ENCODE data around the gene NONO.
"Not testable (repeated sequence)": the region's sequence is repeated elsewhere in the genome, so short reads cannot be mapped to it uniquely, and the experiment has no call there.

Gene NONO

DNA sequence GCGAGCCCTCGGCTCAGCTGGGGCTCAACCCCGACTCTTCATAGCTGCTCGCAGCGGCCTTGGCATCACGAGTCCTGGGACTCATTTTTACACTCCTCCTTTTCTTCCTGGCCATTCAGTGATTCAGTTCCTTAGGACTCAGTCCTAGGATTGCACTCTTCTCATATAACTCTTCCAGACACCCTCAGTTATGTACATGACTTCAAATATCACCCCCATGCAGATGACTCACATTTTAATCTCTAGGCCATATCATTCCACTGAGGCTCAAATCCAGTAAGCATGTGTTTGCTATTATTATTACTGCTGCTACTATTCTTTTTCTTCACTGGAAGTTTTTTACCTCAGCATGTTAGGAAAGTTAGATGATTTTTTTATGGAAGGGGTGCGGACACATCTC, 32.5 kb downstream of the NONO start:
- TF ChIP-seq, protein P1, sequence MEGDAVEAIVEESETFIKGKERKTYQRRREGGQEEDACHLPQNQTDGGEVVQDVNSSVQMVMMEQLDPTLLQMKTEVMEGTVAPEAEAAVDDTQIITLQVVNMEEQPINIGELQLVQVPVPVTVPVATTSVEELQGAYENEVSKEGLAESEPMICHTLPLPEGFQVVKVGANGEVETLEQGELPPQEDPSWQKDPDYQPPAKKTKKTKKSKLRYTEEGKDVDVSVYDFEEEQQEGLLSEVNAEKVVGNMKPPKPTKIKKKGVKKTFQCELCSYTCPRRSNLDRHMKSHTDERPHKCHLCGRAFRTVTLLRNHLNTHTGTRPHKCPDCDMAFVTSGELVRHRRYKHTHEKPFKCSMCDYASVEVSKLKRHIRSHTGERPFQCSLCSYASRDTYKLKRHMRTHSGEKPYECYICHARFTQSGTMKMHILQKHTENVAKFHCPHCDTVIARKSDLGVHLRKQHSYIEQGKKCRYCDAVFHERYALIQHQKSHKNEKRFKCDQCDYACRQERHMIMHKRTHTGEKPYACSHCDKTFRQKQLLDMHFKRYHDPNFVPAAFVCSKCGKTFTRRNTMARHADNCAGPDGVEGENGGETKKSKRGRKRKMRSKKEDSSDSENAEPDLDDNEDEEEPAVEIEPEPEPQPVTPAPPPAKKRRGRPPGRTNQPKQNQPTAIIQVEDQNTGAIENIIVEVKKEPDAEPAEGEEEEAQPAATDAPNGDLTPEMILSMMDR (IDR thresholded peaks at IDR 0.05) = no peak
- TF ChIP-seq ZFX (IDR thresholded peaks at IDR 0.05; ENCODE audit: borderline replicate concordance) = no peak
- no peak overlapping the region for H3K27ac ChIP-seq

DNA sequence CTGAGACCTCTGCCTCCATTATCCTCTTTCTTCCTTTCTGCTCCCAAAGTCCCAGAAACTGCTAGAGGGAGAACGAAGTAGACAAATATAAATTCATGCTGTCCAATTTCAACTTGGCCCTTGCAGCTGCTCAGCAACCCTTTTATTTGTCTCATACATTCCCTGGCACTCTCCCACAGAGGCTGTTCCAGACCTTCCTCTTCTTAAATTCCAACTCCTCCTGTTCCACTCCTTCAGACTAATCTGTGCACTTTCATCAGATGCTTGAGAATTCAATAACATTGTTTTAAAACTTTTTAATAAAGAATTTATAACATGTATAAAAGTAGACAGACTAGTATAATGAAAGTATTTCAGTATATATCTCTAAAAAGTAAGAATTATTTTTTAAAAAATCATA, 33.5 kb downstream of the NONO start:
- not testable (repeated sequence) for H3K27ac ChIP-seq

DNA sequence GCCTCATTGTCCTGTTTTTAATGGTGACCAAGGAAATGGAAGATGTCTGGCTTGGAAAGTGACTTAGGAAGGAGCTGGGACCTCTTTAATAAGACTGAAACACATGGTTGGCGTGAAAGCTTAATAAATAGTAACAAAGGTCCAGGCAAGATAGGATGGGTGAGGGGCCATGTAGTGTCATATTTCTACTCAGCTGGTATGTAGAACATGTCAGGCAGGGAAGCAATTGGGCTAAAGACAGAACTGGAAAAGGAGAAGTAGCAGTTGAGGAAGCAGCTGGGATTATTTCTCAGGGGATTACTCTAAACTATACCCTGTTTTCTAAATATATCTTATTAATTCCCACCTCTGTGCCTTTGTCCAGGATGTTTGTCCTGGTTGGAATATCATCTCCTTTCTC, 36.7 kb downstream of the NONO start:
- no peak overlapping the region for H3K27ac ChIP-seq
- no peak for TF ChIP-seq ZFX (IDR thresholded peaks at IDR 0.05; ENCODE audit: borderline replicate concordance)
- TF ChIP-seq, protein P1 (IDR thresholded peaks at IDR 0.05) = no peak

DNA sequence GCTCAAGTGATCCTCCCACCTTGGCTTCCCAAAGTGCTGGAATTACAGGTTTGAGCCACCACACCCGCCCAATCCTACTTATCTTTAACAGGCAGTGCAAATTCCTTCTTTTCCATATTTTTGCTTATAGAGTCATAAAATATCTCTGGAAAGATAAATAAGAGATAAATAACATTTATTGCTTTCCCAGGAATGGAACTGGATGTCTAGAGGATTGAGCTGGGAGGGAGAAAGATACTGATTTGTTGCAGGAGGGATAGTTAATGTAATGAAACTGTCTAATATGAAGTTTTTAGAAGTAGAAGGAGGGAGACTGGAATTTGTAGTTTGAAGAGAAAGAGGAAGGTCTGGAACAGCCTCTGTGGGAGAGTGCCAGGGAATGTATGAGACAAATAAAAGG, 38.3 kb downstream of the NONO start:
- TF ChIP-seq, protein P1 (IDR thresholded peaks at IDR 0.05) = no peak
- TF ChIP-seq ZFX (IDR thresholded peaks at IDR 0.05; ENCODE audit: borderline replicate concordance) = no peak

DNA sequence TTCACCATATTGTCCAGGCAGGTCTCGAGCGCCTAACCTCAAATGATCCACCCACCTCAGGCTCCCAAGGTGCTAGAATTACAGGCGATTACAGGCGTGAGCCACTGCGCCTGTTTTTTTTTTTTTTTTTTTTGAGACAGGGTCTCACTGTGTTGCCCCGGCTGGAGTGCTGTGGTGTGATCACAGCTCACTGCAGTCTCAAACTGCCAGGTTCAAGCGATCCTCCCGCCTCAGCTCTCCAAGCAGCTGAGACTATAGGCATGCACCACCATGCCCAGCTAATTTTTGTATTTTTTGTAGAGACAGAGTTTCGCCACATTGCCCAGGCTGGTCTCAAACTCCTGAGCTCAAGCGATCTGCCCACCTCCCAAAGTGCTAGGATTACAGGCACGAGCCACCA, 41.0 kb downstream of the NONO start:
- not testable (repeated sequence) for H3K27ac ChIP-seq

More for the DNA sequence above, 38.3 kb downstream of the NONO start:
- no peak overlapping the region for H3K27ac ChIP-seq

DNA sequence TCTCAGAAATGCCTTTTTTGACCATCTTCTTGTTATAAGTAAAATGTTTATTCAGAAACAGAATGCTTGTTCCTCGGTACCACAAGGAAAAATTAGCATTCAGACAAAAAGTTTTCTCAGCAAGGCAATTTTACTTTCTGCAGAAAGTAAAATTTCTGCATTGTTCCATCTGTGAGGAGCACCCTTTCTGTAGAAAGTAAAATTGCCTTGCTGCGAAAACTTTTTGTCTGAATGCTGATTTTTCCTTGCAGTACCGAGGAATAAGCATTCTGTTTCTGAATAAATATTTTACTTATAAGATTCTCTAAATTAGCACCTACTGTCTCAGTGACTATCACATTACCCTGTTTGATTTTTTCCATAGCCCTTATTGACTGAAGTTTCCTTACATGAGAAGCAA, 43.0 kb downstream of the NONO start:
- no peak for TF ChIP-seq ZFX (IDR thresholded peaks at IDR 0.05; ENCODE audit: borderline replicate concordance)
- TF ChIP-seq, protein P1 (IDR thresholded peaks at IDR 0.05) = no peak
- H3K27ac ChIP-seq = no peak overlapping the region

DNA sequence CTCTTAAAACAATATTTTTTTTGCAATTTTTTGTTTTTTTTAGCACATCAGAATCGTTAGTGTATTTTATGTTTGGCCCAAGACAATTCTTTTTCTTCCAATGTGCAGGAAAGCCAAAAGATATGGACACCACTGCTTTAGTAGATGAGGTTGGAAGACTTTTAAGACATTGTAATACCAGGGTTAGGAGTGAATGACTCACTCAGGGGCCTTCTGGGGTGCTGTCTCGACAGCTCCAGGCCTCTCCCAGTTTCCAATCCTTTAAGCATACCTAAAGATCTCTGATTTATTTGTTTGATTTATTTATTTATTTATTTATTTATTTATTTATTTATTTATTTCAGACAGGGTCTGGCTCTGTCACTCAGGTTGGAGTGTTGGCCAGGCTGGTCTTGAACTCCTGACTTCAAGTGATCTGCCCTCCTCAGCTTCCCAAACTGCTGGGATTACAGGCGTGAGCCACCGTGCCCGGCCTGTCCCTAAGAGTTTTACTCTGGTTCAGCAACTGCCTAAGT, 65.8 kb downstream of the NONO start:
- H3K27ac ChIP-seq = not testable (repeated sequence)

DNA sequence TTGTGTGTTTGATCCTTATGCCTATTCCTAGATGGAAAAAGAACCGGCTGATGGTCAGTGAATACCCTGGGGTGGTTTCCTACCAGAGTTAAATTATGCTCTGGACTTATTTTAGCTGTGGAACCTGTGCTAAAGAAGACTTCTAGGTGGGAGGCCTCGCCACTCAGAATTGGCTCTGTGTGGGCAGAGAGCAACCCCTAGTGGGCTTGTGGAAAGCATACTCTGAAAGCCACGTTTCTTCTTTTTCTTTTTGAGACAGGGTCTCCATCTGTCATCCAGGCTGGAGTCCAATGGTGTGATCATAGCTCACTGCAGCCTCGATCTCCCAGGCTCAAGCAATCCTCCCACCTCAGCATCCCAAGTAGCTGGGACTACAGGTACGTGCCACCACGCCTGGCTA, 66.4 kb downstream of the NONO start:
- not testable (repeated sequence) for H3K27ac ChIP-seq

Measured in 22Rv1 (cell line).